GM13976 (cell line): ENCODE measurements around the gene RNF224.

Experiments
- DNase-seq: peaks from one replicate; pipeline ENCODE4 v3.0.0; 2012; ENCODE audit warnings: low spot score
- in situ Hi-C: fragments of 300-500 bp; cut with MboI; formaldehyde crosslinking; loops from one replicate; pipeline ENCODE4 v1.12.0; 2022; ENCODE audit warnings: low sequenced_read_pairs, mixed read lengths, inconsistent platforms; ENCODE audit not compliant: unreplicated experiment
- TF ChIP-seq, protein P1 (sequence below): IDR thresholded peaks from 2 replicates; pipeline ENCODE4 v1.5.1; 2012; ENCODE audit warnings: borderline replicate concordance, mild to moderate bottlenecking; ENCODE audit not compliant: insufficient read depth; ENCODE audit errors: extremely low read depth, missing control alignments, control extremely low read depth

RNF224 gene

DNA sequence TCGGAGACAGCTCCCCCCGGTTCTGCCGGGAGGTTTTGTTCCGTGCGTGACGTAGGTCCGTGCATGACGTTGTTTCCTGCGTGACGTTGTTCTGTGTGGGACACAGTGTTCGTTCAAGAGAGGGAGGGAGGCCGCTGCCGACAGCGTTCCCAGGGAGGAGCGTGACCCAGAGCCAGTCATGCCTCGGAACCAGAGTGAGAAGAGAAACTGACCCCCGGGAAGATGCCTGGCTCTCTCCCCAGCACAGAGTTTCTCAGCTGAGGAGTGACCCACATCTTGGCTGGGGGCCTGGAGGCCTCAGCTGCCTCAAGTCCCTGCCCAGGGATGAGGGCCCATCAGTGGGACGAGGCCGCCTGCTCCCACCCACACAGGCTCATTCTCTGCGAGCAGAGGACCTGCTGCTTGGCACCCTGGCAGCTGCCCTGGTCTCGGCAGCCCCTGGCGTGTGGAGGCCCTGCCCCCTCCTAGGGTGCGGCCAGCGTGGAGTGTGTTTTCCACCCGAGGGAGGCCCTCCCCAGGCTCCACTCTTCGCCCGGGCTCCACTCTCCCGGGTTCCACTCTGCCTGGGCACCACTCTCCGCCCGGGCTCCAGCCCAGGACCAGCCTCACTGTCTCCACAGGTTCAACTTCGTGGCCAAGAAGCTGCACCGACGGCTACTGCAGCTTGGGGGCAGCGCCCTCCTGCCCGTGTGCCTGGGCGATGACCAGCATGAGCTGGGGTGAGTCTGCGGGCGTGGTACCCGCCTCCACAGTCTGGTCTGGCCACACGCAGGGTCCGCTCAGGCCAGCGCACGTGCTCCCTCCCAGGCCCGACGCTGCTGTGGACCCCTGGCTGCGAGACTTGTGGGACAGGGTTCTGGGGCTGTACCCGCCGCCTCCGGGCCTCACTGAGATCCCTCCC lies 13.9 kb upstream of the RNF224 start:
- in situ Hi-C loops: no loop called here
- DNase-seq: no peak
- TF ChIP-seq, protein P1, sequence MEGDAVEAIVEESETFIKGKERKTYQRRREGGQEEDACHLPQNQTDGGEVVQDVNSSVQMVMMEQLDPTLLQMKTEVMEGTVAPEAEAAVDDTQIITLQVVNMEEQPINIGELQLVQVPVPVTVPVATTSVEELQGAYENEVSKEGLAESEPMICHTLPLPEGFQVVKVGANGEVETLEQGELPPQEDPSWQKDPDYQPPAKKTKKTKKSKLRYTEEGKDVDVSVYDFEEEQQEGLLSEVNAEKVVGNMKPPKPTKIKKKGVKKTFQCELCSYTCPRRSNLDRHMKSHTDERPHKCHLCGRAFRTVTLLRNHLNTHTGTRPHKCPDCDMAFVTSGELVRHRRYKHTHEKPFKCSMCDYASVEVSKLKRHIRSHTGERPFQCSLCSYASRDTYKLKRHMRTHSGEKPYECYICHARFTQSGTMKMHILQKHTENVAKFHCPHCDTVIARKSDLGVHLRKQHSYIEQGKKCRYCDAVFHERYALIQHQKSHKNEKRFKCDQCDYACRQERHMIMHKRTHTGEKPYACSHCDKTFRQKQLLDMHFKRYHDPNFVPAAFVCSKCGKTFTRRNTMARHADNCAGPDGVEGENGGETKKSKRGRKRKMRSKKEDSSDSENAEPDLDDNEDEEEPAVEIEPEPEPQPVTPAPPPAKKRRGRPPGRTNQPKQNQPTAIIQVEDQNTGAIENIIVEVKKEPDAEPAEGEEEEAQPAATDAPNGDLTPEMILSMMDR: no peak

GRCh38 chr9:137214620-137215019 lies 12.7 kb upstream of the RNF224 start:
- in situ Hi-C loops: no loop called here
- no peak for DNase-seq
- TF ChIP-seq, protein P1: no peak

- TF ChIP-seq, protein P1: no peak
- in situ Hi-C loops: no loop called here
- no peak for DNase-seq
Observed at GRCh38 chr9:137215196-137215986, 11.9 kb upstream of the RNF224 start.

GRCh38 chr9:137216188-137216965 lies 10.9 kb upstream of the RNF224 start:
- TF ChIP-seq, protein P1: no peak
- in situ Hi-C loops: no loop called here
- no peak for DNase-seq

- TF ChIP-seq, protein P1: no peak
- in situ Hi-C loops: no loop called here
- no peak for DNase-seq
Observed at GRCh38 chr9:137217276-137218211, 9.8 kb upstream of the RNF224 start.
